Ovary (tissue), 9 donors: ENCODE results near the gene LEF1. TPM values are rescaled to one million over a fixed set of nuclear protein-coding genes. Genes with fewer than 3 reads are reported as not detected.

Experiments used
- DNase-seq, 5 donors: peaks; one replicate each; pipeline ENCODE4 v3.0.0-alpha.2; 2019 to 2020
- H3K27ac ChIP-seq, 2 donors: fragments of 200-600 bp; one replicate each; pipeline versions ENCODE4 v1.5.1 to v1.8.0; 2019 to 2022
- H3K27me3 ChIP-seq: fragments of 200-600 bp; one replicate; pipeline ENCODE4 v1.8.0; 2022
- H3K36me3 ChIP-seq: fragments of 200-600 bp; sonication (generic); one replicate; pipeline ENCODE4 v1.5.1; 2019
- H3K4me1 ChIP-seq: one replicate; pipeline ENCODE4 v1.8.1; 2013; ENCODE audit warnings: mild to moderate bottlenecking, moderate library complexity; ENCODE audit not compliant: insufficient read depth
- H3K4me3 ChIP-seq: fragments of 200-600 bp; sonication (generic); one replicate; pipeline ENCODE4 v1.5.1; 2017
- H3K9me3 ChIP-seq, 2 donors: fragments of 200-600 bp in 1 of 2; sonication (generic) in 1 of 2; one replicate each; pipeline versions ENCODE4 v1.5.1 to v1.8.1; 2013 to 2019; ENCODE audit warnings: mild to moderate bottlenecking in 1 of 2, moderate library complexity in 1 of 2
- EP300 ChIP-seq: sonication (generic); formaldehyde crosslinking; IDR thresholded peaks from one replicate; pipeline ENCODE4 v1.6.1; 2017; ENCODE audit warnings: antibody characterized with exemption
- POLR2A ChIP-seq: fragments of 450-650 bp; IDR thresholded peaks from one replicate; pipeline ENCODE4 v1.6.1; 2017; ENCODE audit warnings: antibody characterized with exemption, mild to moderate bottlenecking, moderate library complexity
- WGBS, 3 donors: extraction: QIAGEN DNeasy Blood & Tissue Kit in 1 of 3; methylation state at CpG; one replicate each; pipeline versions ENCODE4 v1.1.5 to v1.1.7; 2013 to 2017; 5-methylcytosine and 5-hydroxymethylcytosine counted together
- intact Hi-C, 4 donors: fragments of 100-400 bp; cut with DNase I; formaldehyde crosslinking; loops; one replicate each; pipeline versions ENCODE4 v1.11.0 to v1.15.1; 2022 to 2023
- polyA plus RNA-seq, 2 donors: library from polyadenylated mRNA; stranded (reverse); fragments of 200-250 nt in 1 of 2; fragments of 350-450 nt in 1 of 2; fragmentation: Illumina TruSeq in 1 of 2; extraction: RNeasy Lipid Tissue Mini Kit (QIAGEN cat#74804) in 1 of 2; gene quantifications; one replicate each; pipeline ENCODE4 v1.2.3, GENCODE V29; 2013 to 2014
- total RNA-seq, 7 donors: library from RNA; depleted of rRNA in 2 of 7; stranded (reverse); fragments of >200 nt in 2 of 7; fragmentation: NEBNext Ultra II Directional in 3 of 7; extraction: Animal tissue kit (Norgen Biotek cat#: 25700) in 3 of 7; gene quantifications; one replicate each; pipeline versions ENCODE4 v1.1.0 to v1.2.4, GENCODE V29; 2016 to 2023
- TF ChIP-seq, protein P1 (sequence below), 3 donors: fragments of 450-650 bp in 2 of 3; fragments of 200-600 bp in 1 of 3; IDR thresholded peaks; one replicate each; pipeline versions ENCODE4 v1.5.1 to v1.8.0; 2016 to 2022; ENCODE audit warnings: antibody characterized with exemption in 3 of 3, mild to moderate bottlenecking in 1 of 3
- donor health status: DM: no; HTN: no; CAD: no; lungs with moderate emphysema.
- donor health status: DM: no; HTN: no; CAD: no.
- donor health status: Bipolar disorder and iron deficiency.
- donor health status: DM: yes; HTN: yes; CAD: no.
- donor health status: DM: no; HTN: no; CAD: no.
- donor health status: DM: yes; HTN: yes; CAD: no.

Gene LEF1
- total and polyA plus RNA-seq, 9 donors = 1.8 to 30.1 (median 6.0) TPM

DNA sequence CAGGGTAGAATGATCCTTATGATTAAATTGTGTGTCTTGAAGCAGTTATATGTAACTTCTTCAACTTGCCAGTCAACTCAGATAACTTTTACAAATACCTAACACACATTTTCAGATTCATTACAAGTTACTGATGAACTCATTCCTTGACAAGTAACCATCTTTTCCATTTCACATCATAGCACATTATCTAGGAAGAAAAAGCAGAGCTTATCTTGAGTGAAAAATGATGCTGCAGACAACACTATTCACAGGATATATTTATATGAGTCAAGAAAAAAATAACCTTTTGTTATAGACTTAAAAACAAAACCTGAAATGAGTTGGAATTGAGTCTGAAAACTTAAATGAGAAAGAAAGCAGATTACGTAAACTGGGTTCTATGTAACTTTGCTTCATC is 68.9 kb downstream of the LEF1 start:
- no peaks in the 10 kb centered on the region for H3K27me3 ChIP-seq
- intact Hi-C loops = no loop called here
- no peak overlapping the region for H3K4me3 ChIP-seq
- TF ChIP-seq EP300 (no peak), POLR2A (no peak)
- TF ChIP-seq, protein P1, sequence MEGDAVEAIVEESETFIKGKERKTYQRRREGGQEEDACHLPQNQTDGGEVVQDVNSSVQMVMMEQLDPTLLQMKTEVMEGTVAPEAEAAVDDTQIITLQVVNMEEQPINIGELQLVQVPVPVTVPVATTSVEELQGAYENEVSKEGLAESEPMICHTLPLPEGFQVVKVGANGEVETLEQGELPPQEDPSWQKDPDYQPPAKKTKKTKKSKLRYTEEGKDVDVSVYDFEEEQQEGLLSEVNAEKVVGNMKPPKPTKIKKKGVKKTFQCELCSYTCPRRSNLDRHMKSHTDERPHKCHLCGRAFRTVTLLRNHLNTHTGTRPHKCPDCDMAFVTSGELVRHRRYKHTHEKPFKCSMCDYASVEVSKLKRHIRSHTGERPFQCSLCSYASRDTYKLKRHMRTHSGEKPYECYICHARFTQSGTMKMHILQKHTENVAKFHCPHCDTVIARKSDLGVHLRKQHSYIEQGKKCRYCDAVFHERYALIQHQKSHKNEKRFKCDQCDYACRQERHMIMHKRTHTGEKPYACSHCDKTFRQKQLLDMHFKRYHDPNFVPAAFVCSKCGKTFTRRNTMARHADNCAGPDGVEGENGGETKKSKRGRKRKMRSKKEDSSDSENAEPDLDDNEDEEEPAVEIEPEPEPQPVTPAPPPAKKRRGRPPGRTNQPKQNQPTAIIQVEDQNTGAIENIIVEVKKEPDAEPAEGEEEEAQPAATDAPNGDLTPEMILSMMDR (IDR thresholded peaks at IDR 0.05) = no peak
- no peak for DNase-seq
- H3K36me3 ChIP-seq = no peaks in the 10 kb centered on the region
- 89 to 96% (median 96%) methylated on average over 1 of the region's 1 CpG for WGBS, 3 donors
- no peak overlapping the region for H3K27ac ChIP-seq
- no peaks in the 10 kb centered on the region for H3K9me3 ChIP-seq
- H3K4me1 ChIP-seq = no peaks in the 10 kb centered on the region

DNA sequence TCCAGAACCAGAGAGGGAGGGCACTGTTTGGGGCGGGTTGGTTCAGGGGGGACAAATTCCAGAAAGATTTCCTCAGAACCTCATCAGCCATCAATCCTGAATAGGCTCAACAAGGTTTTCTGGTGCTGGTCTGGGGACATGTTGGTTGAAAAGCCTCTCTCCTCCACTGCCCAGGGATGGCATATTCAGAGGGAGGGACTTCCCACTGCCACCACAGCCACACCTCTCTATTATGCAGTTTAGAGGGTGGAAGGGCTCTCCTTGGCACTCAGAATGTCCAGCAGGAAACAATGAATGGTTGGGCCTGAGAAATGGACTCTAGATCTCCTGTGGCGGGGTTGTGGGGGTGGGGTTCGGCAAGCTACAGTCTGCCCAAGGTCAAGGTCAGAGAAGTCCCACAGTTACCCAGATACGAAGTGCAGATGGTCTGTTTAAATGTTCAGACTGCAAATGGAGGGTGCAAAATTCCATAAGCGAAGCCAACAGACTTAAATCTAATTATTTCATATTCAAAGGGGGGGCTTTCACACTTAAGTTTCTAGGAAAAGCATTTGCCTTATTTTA is 70.7 kb downstream of the LEF1 start:
- no peaks in the 10 kb centered on the region for H3K36me3 ChIP-seq
- H3K4me3 ChIP-seq = no peak overlapping the region
- intact Hi-C loops = no loop called here
- no peaks in the 10 kb centered on the region for H3K9me3 ChIP-seq
- WGBS, 3 donors = 50 to 69% (median 55%) methylated on average over 5 of the region's 5 CpGs
- H3K4me1 ChIP-seq = no peaks in the 10 kb centered on the region
- TF ChIP-seq, protein P1 (IDR thresholded peaks at IDR 0.05) = no peak
- no peak for TF ChIP-seq POLR2A
- TF ChIP-seq EP300 = no peak
- DNase-seq = no peak
- no peaks in the 10 kb centered on the region for H3K27me3 ChIP-seq
- H3K27ac ChIP-seq = no peak overlapping the region

DNA sequence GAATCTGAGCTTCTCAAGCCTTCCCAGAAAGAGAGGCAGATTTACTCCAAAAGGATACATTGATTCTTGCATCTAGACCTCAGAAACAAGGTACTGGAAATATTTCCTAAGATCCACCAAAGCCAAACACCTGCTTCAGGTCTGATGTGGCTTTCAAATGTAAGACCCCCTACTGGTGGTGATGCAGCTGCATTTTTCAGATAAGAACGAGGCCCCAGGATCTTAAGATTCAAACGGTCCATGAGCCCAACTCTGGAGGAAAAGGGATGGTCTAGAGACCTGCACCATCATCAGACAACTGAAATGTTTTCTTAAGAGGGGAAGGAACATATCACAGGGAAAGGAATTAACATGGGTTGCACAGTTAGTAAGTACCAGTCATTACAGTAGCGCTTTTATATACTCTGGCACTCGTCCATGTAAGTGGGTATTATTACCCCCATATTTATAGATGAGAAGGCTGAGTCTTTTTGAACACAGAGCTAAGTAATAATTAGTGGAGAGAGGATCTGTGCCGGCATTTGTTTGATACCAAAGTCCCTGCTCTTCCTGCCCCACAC is 73.7 kb downstream of the LEF1 start:
- WGBS, 3 donors = 71 to 79% (median 74%) methylated on average over 5 of the region's 5 CpGs
- no peak overlapping the region for H3K4me3 ChIP-seq
- no peaks in the 10 kb centered on the region for H3K27me3 ChIP-seq
- no peaks in the 10 kb centered on the region for H3K36me3 ChIP-seq
- H3K9me3 ChIP-seq = no peaks in the 10 kb centered on the region
- no peaks in the 10 kb centered on the region for H3K4me1 ChIP-seq
- H3K27ac ChIP-seq = no peak overlapping the region
- intact Hi-C loops = no loop called here
- DNase-seq = no peak
- TF ChIP-seq POLR2A (no peak), EP300 (no peak)
- TF ChIP-seq, protein P1 (IDR thresholded peaks at IDR 0.05) = no peak

DNA sequence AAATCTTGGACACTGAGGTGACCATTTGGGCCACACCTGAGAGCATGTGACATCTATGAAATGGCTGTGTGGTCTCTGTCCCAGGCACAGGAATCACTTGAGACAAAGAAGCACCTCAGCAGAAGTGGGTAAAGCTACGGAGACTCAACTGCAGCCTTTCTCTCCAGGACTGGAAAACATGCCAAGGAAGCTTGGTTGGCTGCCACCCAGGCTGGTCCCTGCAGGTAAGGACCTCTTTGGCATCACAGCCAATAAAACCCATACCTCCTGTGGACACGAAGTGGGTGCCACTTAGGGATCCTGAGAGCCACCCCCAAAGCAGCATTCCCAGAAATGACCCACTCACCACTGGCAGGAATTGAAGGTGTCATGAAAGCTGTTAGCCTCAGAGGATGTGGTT is 74.6 kb downstream of the LEF1 start:
- intact Hi-C loops = no loop called here
- TF ChIP-seq, protein P1 (IDR thresholded peaks at IDR 0.05) = no peak
- TF ChIP-seq EP300 = no peak
- TF ChIP-seq POLR2A = no peak
- Histone ChIP-seq H3K4me3 (no peak overlapping the region), H3K4me1 (no peaks in the 10 kb centered on the region), H3K27ac (no peak overlapping the region), H3K36me3 (no peaks in the 10 kb centered on the region), H3K9me3 (no peaks in the 10 kb centered on the region), H3K27me3 (no peaks in the 10 kb centered on the region)
- DNase-seq = no peak
- 76 to 98% (median 88%) methylated on average over 2 of the region's 2 CpGs for WGBS, 3 donors
